Dendritic cell treated with granulocyte-macrophage colony-stimulating factor and Interleukin-4, amounts not matched to agents 40 ng/mL and 50 ng/mL, for 4 days (primary cell): ENCODE measurements around the gene BEX3.
"Not testable (repeated sequence)": the region's sequence is repeated elsewhere in the genome, so short reads cannot be mapped to it uniquely, and the experiment has no call there.

Experiments used
- H3K27ac Mint-ChIP-seq: one replicate; pipeline ENCODE4 v1.8.0; 2022; ENCODE audit warnings: mild to moderate bottlenecking, mixed read lengths
- H3K27me3 Mint-ChIP-seq: one replicate; pipeline ENCODE4 v1.8.0; 2022; ENCODE audit warnings: mild to moderate bottlenecking, mixed read lengths
- H3K36me3 Mint-ChIP-seq: one replicate; pipeline ENCODE4 v1.8.0; 2022; ENCODE audit warnings: low read depth, mixed read lengths
- H3K4me1 Mint-ChIP-seq: one replicate; pipeline ENCODE4 v1.8.0; 2022; ENCODE audit warnings: low read depth, mixed read lengths
- H3K4me3 Mint-ChIP-seq: one replicate; pipeline ENCODE4 v1.8.0; 2022; ENCODE audit warnings: mild to moderate bottlenecking, moderate library complexity, mixed read lengths
- H3K9me3 Mint-ChIP-seq: one replicate; pipeline ENCODE4 v1.8.0; 2022; ENCODE audit warnings: mixed read lengths
- intact Hi-C: fragments of 100-400 bp; cut with micrococcal nuclease; formaldehyde crosslinking; loops from one replicate; pipeline ENCODE4 v1.15.0; 2022

The BEX3 gene

DNA sequence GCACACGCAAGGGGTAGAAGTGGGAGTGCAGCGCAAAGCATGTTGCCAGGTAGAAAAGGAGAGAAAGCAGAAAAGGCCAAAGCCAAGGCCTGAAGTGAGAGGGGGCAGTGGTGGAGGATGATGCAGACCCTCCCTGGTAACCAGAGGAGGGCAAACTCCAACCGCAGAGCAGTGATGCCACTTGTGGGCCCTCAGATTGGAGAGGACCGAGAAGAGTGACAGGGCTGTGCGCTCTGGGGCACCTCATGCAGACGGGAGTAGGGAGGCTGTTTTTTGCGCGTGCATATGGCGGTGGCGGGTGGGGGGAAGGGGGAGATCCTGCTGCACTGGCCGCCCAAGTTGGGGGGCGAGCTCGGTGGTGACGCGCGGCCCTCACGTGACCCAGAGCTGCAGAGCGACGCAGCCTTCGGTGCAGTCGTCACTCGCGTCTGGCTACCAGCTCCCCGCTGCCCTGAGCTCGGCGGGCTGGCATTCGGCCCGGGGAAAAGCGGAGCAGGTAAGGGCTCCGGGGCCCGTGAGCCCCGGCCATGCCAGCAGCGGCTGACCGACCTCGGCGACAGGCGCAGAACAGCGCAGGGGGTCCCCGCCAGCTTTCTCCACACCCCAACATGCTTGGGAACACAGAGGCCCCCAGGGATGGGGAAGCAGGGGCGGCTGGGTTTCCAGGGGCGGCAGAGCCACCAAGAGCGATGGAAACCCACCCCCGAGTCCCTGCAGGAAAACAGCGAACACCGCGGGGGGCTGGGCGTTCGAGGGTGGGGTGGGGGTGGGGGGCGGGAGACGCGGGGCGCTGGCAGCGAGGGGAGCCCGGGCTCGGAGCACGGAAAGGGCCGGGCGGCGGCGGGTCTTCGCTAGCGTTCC is at the start of gene BEX3:
TSS of gene BEX3 (plus strand) at position 421 of the 861 bp plus-strand sequence. CDS start 984 bp downstream, outside the sequence.
- Mint-ChIP-seq H3K36me3 (no peaks in the 10 kb centered on the region), H3K4me1 (peaks cover 6% of the 10 kb centered on the region), H3K27me3 (peaks cover 5% of the 10 kb centered on the region), H3K27ac (peak within 1 kb of the TSS; percentile 37), H3K9me3 (no peaks in the 10 kb centered on the region), H3K4me3 (peak within 1 kb of the TSS; percentile 75)
- intact Hi-C loops = no loop called here

GRCh38 chrX:103329991-103330390 is 46.3 kb upstream of the BEX3 start, which contains the start of gene TCEAL7:
TSS of gene TCEAL7 (plus strand) at chrX:103330239. CDS start at chrX:103331404, 1,165 bp downstream.
- Mint-ChIP-seq H3K27ac (no peak within 1 kb of the TSS), H3K4me1 (no peaks in the 10 kb centered on the region), H3K27me3 (peaks cover 22% of the 10 kb centered on the region), H3K36me3 (no peaks in the 10 kb centered on the region), H3K4me3 (no peak within 1 kb of the TSS), H3K9me3 (no peaks in the 10 kb centered on the region)
- intact Hi-C loops = no loop called here

- Mint-ChIP-seq H3K27me3 (peaks cover 22% of the 10 kb centered on the region), H3K4me3 (no peak overlapping the region), H3K36me3 (no peaks in the 10 kb centered on the region), H3K9me3 (no peaks in the 10 kb centered on the region), H3K27ac (no peak overlapping the region), H3K4me1 (no peaks in the 10 kb centered on the region)
- intact Hi-C loops = no loop called here
Observed at GRCh38 chrX:103330681-103331288, 45.6 kb upstream of the BEX3 start.

GRCh38 chrX:103338663-103339062 is 37.7 kb upstream of the BEX3 start:
- no peak overlapping the region for H3K27ac Mint-ChIP-seq
- H3K4me3 Mint-ChIP-seq = no peak overlapping the region
- H3K36me3 Mint-ChIP-seq = no peaks in the 10 kb centered on the region
- H3K27me3 Mint-ChIP-seq = no peaks in the 10 kb centered on the region
- H3K4me1 Mint-ChIP-seq = no peaks in the 10 kb centered on the region
- no peaks in the 10 kb centered on the region for H3K9me3 Mint-ChIP-seq
- intact Hi-C loops = no loop called here

DNA sequence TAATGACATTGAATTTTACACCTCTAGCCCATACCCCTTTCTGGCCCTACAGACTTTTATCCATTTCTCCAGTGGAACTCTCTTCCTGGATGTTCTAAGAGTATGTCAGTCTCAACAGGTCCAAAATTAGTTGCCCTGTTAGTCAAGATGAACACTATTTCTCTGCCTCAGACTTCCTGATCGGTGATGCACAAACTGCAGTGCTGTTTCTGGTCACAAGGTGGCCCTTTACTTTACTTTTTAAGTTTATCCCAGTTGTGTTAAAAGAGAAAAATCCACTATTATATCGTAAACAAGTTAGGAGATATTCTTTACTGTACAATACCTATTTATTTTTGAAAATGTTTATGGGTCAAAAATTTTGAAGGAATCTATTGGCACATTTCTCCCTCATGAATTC is 33.2 kb upstream of the BEX3 start:
- Mint-ChIP-seq H3K27ac (no peak overlapping the region), H3K4me3 (no peak overlapping the region), H3K27me3 (peaks cover 1% of the 10 kb centered on the region), H3K4me1 (no peaks in the 10 kb centered on the region), H3K9me3 (no peaks in the 10 kb centered on the region), H3K36me3 (no peaks in the 10 kb centered on the region)
- intact Hi-C loops = loop anchor here (1.0 kb wide), 1 partner anchor 121 kb away; no protein-coding TSS in a partner anchor

DNA sequence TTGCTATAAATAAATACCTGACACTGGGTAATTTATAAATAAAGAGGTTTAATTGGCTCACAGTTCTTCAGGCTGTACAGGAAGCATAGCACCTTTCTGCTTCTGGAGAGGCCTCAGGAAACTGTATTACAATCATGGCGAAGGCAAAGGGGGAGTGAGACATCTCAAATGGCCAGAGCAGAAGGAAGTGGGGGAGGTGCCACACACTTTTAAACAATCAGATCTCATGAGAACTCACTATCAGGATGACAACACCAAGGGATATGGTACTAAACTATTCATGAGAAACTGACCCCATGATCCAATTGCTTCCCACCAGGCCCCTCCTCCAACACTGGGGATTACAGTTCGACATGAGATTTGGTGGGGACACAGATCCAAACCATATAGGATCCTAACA is 31.7 kb upstream of the BEX3 start:
- H3K27ac Mint-ChIP-seq = no peak overlapping the region
- peaks cover 5% of the 10 kb centered on the region for H3K27me3 Mint-ChIP-seq
- no peaks in the 10 kb centered on the region for H3K9me3 Mint-ChIP-seq
- no peaks in the 10 kb centered on the region for H3K36me3 Mint-ChIP-seq
- H3K4me3 Mint-ChIP-seq = no peak overlapping the region
- intact Hi-C loops = no loop called here
- H3K4me1 Mint-ChIP-seq = no peaks in the 10 kb centered on the region

GRCh38 chrX:103347682-103348397 is 28.5 kb upstream of the BEX3 start:
- no peaks in the 10 kb centered on the region for H3K9me3 Mint-ChIP-seq
- no peak overlapping the region for H3K4me3 Mint-ChIP-seq
- intact Hi-C loops = no loop called here
- H3K4me1 Mint-ChIP-seq = no peaks in the 10 kb centered on the region
- no peaks in the 10 kb centered on the region for H3K36me3 Mint-ChIP-seq
- H3K27ac Mint-ChIP-seq = no peak overlapping the region
- H3K27me3 Mint-ChIP-seq = peaks cover 5% of the 10 kb centered on the region

GRCh38 chrX:103356130-103356798 is 20.1 kb upstream of the BEX3 start, which contains the start of gene TCEAL9:
TSS of gene TCEAL9 (plus strand) at chrX:103356506. CDS start at chrX:103357685, 1,179 bp downstream.
- intact Hi-C loops = no loop called here
- peak within 1 kb of the TSS; percentile 77 for H3K27ac Mint-ChIP-seq

DNA sequence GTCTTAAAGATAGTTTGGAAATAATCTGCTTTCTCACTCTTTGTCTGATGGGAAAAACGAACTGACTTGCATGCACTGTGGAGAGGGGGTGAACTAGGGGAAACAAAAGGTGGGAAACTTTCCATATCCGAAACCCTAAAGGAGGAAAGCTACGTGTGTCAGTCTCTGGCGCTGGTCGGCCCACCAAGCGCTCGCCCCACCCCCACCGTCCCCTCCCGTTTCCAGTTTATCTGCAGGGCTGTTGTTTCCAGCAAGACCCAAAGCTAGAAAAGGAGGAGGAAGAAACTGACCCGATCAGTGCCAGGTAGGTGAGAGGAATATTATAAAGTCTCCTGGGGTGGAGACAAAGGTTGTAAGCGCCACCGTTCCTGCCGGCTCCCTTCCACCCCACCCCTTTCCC is 19.5 kb upstream of the BEX3 start:
- Mint-ChIP-seq H3K9me3 (no peaks in the 10 kb centered on the region), H3K4me3 (peak overlapping the region; percentile 87), H3K27me3 (peaks cover 2% of the 10 kb centered on the region), H3K4me1 (peaks cover 18% of the 10 kb centered on the region), H3K27ac (peak overlapping the region; percentile 77), H3K36me3 (no peaks in the 10 kb centered on the region)
- intact Hi-C loops = no loop called here

More at GRCh38 chrX:103356130-103356798, 20.1 kb upstream of the BEX3 start, which contains the start of gene TCEAL9:
- Mint-ChIP-seq H3K9me3 (no peaks in the 10 kb centered on the region), H3K27me3 (peaks cover 2% of the 10 kb centered on the region), H3K4me3 (peak within 1 kb of the TSS; percentile 87), H3K36me3 (no peaks in the 10 kb centered on the region), H3K4me1 (peaks cover 18% of the 10 kb centered on the region)

- Mint-ChIP-seq H3K36me3 (no peaks in the 10 kb centered on the region), H3K27me3 (peaks cover 2% of the 10 kb centered on the region), H3K4me3 (no peak overlapping the region), H3K4me1 (peaks cover 18% of the 10 kb centered on the region), H3K27ac (no peak overlapping the region), H3K9me3 (no peaks in the 10 kb centered on the region)
- intact Hi-C loops = no loop called here
Observed at GRCh38 chrX:103357871-103358270, 18.5 kb upstream of the BEX3 start.

- intact Hi-C loops = not testable (repeated sequence)
Observed at GRCh38 chrX:103359605-103360004, 16.7 kb upstream of the BEX3 start.

DNA sequence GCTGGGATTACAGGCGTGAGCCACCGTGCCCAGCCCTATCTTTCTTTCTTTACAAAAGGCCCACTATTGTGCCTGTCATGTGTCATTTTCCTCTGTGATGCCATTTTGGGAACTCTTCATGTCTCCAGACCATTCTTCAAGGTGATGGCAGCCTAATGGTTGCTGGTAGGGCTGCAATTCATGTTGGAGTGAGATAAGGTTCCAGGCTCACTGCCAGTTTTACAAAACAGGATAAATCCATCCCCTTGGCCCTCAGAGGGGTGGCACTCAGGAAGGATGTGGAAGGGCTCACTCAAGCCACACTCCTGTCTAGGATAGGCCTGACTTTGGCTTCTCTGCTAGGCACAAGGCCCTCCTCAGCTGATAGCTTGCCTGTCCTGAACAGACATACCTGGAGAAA is 16.2 kb upstream of the BEX3 start:
- Mint-ChIP-seq H3K4me1 (peaks cover 18% of the 10 kb centered on the region), H3K9me3 (no peaks in the 10 kb centered on the region), H3K36me3 (no peaks in the 10 kb centered on the region), H3K4me3 (no peak overlapping the region), H3K27ac (no peak overlapping the region), H3K27me3 (peaks cover 2% of the 10 kb centered on the region)
- intact Hi-C loops = no loop called here

More at GRCh38 chrX:103359605-103360004, 16.7 kb upstream of the BEX3 start:
- H3K4me1 Mint-ChIP-seq = peaks cover 18% of the 10 kb centered on the region
- H3K27ac Mint-ChIP-seq, H3K9me3 Mint-ChIP-seq, H3K27me3 Mint-ChIP-seq, H3K4me3 Mint-ChIP-seq, H3K36me3 Mint-ChIP-seq: not testable (repeated sequence)

DNA sequence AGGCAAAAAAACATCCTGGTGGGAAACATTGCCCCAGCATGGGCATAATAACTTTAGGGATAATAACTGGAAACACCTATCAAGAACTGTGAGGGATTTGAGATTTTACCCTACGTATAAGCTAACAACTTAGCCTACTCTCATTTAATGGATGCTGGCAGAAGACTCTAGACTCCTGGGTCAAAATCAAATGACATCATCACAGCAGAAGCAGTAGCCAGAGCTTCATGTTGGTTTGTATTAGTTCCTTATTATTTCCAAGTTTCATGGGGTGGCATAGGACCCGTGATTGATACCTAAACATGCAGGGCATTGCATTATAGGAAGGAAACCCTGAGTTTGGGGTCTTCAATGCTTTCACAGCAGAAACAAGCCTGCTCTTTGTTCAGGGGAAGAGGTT is 15.4 kb upstream of the BEX3 start:
- intact Hi-C loops = no loop called here
- Mint-ChIP-seq H3K27ac (no peak overlapping the region), H3K4me1 (peaks cover 13% of the 10 kb centered on the region), H3K27me3 (no peaks in the 10 kb centered on the region), H3K9me3 (no peaks in the 10 kb centered on the region), H3K4me3 (no peak overlapping the region), H3K36me3 (no peaks in the 10 kb centered on the region)
